Stimulated activated naive CD8-positive, alpha-beta T cell treated with anti-CD3 and anti-CD28 coated beads, Interleukin-15, Interleukin-2, amounts not matched to agents 100 U/mL and 50 U/mL, for 24 hours (primary cell): ENCODE results near the gene GPM6B.

Source experiments
- ATAC-seq: fragments of 150-1000 bp; cut with Tn5 transposase; one replicate; pipeline ENCODE4 v1.10.0; 2021
- DNase-seq: peaks from one replicate; pipeline ENCODE4 v3.0.0; 2021

The GPM6B gene

DNA sequence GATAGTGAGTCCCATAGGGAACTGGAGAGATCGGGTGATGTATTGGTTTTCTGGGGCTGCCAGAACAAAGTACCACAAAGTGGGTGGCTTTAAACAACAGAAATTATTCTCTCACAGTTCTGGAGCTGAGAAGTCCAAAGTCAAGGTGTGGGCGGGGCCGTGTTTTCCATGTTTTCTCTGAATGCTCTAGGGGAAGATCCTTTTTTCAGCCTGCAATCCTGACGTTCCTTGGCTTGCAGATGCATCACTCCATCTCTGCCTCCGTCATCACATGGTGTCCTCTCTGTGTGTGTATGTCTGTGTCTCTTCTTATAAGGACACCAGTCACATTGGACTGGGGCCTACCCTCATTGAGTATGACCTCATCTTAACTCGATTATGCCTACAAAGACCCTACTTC is 7.9 kb upstream of the GPM6B start:
- DNase-seq (no peak), ATAC-seq (no peak)

DNA sequence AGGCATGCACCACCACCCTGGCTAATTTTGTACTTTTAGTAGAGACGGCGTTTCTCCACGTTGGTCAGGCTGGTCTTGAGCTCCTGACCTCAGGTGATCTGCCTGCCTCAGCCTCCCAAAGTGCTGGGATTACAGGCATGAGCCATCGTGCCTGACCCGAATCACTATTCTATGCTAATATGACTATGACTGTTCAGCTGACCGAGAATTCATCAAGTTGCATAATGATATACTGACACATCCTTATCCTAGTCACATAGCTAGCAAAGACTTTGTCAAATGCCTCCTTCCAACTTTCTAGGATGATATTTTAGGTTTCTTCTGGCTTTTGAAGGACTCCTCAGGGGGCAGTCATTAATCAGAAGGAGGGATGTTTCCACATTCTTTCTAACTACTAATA is 4.8 kb upstream of the GPM6B start:
- ATAC-seq: no peak
- DNase-seq: no peak

DNA sequence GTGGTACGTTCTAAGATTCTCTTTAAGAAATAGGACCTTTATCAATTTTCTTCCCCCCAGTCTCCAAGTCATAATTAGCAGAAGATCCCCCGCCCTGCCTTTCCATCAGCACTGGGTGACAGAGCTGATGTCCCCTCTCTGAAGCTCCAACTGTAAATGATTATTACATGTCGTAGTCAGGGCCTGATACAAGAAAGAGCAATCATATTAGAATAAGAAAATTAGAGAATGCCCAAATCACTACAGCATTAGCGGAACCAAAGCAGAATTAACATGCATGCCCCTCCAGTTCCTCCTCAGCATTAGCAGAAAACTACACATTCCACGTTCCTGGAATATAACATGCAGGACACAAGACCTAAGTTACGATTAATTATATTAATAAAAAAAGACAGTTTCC is 717 bp downstream of the GPM6B start:
- no peak for DNase-seq
- ATAC-seq: no peak

DNA sequence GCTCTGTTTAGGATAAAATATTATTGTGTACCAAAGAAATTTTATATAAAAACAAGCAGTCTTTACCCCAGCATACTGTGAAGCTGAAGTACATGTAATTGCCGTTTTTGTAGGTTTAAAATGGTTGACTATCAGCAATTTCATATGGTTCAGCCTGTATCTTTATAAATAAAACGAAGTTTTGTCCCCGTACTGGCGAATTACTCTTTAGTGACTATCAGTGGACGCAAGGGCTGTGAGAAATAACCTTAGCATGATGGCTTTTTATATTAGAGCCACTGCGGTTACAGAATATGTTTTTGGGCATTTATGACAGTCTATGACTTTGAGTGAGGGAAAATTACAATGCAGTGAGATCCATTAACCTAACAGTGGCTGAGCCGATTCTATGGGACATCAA is 1.2 kb downstream of the GPM6B start:
- no peak for DNase-seq
- ATAC-seq: no peak

DNA sequence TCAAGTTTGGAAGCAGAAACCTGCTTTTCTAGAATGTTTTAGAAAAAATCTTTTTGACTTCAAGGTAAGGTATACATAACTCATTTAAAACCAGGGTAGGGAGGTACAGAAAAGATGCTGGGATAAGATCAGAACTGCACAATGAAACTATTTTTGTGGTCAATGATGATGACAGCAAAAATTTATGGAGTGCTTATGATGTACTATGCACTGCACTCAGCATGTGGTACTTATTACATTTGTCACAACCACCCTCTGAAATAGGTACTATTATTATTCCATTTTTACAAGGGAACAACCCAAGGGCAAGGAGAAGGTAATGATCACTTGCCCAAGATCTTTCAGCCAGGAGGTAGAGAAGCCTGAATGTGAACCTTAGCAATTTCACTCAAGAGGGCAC is 8.0 kb downstream of the GPM6B start:
- ATAC-seq (no peak), DNase-seq (no peak)

DNA sequence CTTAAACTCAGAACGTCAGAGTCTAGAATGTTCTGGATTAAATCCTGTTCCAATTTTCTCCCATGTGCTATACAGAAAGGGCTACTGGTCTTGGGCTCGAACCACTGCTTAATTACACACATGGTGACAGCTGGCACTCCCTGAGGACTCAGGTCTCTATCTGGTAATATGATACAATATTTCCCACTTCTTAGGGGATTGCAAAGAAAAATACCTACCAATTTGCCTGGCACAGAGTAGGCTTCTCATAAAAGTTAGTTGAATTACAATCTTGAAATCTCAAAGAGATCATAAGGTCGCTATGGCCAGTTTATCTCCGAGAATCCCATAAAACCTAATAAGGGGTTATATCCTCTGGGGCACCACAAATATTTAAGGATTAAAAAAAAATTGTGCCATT is 8.6 kb downstream of the GPM6B start:
- ATAC-seq (no peak), DNase-seq (no peak)

DNA sequence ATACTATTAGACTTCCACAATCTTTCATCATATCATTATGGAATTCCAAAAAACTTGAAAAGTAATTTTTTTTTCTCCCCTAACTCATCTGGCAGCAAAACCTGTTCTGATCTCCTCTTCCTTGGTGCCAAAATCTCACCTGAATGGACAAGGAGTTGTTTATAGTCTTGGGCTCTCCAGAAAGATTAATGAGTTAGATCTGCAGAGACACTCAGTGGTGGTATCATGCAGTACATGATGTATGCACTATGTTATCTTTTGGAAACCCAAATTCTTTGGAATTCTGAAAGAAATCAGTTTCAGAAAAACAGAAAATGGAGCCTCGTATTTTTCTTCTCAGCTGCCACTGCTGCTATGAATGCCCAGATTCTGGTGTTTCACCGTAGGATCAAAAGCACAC is 11.7 kb downstream of the GPM6B start:
- ATAC-seq: no peak
- DNase-seq: no peak

DNA sequence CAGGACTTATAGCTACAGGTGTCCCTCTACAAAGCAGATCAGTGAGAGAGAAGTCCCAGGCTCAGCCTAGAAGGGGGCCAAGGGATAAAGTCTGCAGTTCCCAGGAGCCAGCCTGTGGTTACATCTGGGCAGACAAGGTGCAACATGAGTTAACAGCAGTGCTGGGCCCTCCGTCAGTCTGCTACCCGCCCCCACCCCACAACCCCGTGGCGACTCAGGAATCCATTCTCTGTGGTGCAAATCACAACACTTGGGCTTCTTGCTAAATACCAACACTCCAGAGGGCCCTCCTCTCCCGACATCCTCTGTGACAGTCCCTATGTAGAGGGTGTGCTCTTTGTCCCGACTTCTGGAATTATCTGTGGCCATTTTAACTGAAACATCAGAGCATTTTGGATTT is 13.8 kb downstream of the GPM6B start:
- ATAC-seq (no peak), DNase-seq (no peak)

DNA sequence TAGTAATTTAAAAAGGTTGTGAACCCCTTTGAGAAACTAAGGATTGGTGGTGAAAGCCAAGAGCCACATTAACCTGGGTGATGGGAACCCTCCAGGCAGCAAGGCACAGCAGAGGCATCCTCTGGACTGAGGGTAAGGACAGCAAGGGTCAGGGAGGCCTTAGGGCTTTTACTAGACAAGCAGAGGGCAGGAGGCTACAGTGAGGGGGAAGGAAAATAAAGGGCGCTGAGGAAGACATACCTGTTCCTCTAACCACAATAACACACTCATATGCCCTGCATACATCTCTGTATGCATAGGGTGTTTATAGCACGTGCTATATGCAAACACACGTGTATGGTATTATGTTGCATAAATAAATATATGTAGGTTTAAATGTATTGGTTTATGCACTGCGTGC is 18.7 kb downstream of the GPM6B start:
- DNase-seq: no peak
- no peak for ATAC-seq

DNA sequence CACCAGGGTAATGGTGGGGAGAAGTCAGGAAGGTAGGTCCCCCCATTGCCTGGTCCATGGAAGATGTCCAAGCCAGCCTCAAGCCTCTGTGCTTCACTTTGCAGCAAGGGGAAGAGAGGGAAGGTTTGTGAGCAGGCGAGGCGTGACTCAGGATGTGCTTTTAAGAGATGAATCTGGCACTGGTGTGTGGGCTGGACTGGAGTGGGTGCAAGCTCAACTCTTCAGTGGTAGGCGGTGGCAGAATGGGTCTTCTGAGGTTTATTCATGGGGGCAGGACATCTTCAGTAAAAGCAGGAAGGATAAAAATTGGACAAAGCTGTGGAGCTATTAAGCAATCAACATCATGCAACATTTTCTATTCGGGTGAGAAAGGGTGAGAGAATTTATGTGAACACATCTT is 19.4 kb downstream of the GPM6B start:
- no peak for ATAC-seq

DNA sequence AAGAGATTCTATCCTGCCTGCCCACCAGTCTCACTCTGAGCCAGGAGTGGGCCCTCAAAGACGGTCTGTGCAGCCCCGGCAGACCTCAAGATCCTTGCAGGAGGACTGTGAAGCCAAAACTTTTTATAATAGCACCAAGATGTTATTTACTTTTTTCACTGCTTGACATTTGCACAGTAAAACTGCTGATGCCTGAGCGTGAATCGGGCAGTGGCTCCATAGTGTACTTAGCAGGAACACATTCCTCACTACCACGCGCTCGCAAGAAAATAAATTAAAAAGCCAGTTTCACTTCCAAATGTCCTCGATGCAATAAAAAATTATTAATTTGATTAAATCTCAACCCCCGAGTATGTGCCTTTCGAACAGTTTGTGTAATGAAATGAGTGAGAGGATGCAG is 22.5 kb downstream of the GPM6B start:
- DNase-seq (no peak), ATAC-seq (no peak)

More for the DNA sequence above, 19.4 kb downstream of the GPM6B start:
- DNase-seq: no peak

DNA sequence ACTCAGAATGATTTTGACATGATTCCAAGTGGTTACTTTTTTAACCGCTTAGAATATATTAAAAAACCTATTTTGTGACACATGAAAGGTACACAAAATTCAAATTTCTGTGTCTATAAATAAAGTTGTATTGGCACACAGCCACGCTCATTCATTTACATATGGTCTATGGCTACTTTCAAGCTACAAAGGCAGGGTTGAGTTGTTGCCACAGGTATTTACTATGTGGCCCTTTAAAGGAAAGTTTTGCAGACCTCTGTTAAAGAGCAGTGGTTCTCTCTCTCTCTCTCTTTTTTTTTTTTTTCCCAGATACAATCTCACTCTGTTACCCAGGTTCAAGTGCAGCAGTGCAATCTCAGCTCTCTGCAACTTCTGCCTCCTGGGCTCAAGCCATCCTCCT is 23.0 kb downstream of the GPM6B start:
- no peak for ATAC-seq
- DNase-seq: no peak

DNA sequence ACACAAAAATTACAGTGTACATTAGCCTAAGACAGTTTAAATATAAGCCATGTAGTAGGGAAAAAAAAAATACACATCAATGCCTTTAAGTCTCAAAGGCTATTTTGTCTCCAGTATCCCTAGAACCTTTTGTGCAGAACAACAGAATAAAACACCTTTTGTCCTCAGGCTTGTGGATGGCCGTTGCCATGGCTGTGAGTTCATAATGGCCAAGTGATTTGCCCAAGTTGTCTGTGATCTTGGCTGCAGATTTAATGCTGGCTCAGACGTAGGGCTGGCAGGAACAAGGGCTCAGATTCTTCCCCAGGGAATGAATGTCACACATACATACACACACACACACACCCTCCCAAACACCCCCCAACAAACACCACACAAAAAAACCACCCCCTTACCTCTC is 25.3 kb downstream of the GPM6B start:
- DNase-seq: no peak
- no peak for ATAC-seq

DNA sequence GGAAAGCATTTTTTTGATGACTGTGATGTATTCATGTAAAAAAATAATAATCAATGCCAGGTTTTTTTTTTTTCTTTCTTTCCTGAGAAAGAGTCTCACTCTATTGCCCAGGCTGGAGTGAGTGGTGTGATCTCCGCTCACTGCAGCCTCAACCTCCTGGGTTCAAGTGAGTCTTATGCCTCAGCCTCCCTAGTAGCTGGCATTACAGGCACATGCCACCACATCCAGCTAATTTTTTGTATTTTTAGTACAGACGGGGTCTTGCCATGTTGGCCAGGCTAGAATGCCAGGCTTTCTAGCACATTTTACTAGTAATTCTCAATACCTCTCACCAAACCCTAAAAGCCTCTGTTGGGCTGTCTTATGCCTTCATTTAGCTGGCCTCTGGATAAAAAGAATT is 25.7 kb downstream of the GPM6B start:
- DNase-seq (no peak), ATAC-seq (no peak)

DNA sequence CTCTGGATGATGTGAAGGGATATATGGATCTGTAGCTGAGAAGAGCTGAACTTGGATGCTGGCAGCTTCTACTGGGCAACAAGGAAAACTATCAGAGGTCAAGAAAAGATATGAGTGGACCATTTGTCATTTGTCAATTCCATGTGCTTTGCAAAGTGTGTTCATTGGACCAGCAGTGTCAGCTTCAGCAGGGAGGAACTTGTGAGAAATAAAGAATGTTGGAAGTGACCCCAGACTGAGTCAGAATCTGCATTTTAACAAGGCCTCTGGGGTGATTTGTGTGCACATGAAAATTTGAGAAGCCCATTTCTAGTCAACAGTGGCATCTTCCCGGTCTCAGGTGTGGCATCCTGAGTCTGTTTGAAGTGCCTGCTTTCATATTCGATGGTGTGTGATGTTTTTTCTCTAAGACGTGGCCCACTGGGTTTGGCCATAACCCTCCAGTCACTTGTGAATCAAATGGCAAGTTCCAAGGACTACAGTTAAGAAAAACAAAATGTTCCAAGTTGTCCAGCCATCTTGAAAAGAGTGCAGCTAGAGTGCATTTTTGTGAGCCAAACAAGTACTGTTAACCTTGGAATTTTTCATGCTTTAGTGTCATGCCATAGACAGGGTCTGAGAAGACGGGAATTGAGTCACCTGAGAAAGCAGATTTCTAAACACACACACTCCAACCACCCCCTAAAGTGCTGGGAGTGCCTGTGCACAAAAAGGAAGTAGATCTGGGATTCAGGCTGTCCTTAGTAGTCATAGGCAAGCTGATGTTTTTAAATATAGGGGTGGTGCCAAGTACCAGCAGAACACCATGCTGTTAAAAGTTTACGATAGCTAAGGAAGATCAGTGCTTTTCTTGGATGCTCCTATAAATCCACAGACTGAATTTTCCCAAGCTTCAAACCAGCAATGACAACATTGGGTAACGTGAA is 26.4 kb downstream of the GPM6B start:
- ATAC-seq (no peak), DNase-seq (no peak)

DNA sequence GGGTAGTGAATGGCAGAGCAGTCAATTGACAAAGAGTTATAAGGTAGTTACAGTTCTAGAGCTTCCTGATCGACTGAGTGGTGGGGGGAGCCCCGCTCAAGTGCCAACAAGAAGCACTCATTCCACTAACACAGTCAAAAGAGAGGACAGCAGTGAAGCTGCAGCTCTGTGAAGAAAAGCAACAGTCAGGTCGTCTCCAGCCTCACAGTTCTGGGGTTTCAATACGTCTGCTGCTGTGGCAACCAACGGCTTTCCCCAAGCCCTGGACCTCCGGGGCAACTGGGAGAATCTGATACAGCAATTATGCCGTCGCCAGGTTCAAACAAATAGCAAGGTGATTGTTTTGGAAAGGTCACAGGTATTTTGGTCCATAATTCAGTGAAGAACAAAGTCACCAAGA is 30.8 kb downstream of the GPM6B start:
- DNase-seq (no peak), ATAC-seq (no peak)

DNA sequence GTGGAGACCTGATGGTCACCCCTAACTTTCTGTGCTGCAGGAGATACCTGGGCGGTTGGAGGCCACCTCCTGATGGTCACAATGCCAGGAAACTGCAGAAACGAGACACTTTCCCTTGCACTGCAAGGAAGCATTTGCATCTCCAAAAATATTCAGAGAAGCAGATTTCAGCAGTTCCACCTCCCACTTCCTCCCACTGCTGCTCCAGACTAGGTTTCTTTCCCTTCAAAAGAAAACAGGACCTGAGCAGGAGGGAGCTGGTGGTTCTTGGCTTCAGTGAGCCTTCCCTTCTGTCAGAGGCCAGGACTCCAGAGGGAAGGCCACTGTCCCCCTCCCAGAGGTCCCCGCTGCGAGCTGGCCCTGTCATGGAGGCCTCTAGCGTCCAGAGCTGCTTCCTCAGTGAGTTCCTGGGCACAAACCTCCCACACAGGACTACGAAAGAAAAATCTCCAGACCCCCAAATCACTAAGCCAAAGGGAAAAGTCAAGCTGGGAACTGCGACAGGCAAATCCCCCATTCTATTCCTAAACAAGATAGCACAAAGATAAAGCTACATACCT is 35.9 kb downstream of the GPM6B start:
- ATAC-seq (no peak), DNase-seq (no peak)

DNA sequence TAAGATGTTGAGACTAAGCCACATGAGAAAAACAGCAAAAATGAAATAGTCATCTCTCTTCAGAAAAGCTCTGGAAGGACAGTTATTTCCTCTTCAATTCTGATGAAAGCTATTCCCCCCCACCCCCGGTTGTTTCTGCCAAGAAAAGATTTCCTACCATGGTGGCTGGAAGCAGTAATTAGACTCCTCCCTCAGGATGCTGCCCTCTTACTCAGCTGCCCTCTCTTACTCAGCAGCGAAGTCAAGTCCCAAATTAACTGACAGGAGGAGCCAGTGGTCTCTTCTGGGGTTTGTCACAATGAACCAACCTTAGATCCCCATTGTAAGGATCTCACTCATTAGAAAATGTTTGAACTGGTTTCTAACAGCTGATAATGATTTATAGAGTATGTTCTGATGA is 38.0 kb downstream of the GPM6B start:
- DNase-seq: no peak
- no peak for ATAC-seq

DNA sequence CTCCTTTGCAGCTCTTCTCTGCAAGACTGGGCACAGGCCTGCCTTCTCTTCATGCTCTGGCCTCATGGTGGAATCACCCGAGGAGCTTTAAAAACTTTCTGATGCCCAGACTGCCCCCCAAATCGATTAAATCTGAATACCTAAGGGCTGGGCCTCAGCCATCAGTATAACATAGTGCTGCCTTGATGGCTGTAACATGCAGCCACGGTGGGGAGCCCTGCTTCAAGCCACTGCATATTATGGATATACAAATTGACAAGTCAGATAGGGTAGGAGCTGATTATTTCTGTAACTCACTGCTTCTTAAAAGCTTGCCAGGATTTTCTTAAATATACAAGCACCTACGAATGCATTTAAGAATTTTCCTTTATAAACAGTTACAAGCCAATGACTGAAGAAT is 40.5 kb downstream of the GPM6B start:
- ATAC-seq: no peak
- DNase-seq: no peak

DNA sequence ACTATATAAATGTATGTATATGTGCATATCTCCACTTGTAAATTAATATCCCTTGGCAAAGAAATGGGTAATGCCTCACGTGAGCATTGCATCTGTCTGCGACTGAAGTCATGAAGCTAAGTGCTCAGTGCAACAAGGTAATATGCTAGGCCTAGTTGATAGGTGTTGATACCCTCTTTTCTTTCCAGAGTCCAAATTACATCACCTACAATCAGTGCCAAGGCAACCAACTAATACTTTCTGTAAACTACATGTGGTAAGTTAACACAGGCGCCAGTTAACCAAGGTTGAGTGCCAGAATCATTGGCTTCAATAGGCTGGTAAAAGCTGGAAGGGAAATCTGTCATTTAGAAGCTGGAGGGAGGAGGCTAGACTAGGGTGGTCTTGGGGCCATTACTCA is 41.1 kb downstream of the GPM6B start:
- DNase-seq (no peak), ATAC-seq (no peak)

DNA sequence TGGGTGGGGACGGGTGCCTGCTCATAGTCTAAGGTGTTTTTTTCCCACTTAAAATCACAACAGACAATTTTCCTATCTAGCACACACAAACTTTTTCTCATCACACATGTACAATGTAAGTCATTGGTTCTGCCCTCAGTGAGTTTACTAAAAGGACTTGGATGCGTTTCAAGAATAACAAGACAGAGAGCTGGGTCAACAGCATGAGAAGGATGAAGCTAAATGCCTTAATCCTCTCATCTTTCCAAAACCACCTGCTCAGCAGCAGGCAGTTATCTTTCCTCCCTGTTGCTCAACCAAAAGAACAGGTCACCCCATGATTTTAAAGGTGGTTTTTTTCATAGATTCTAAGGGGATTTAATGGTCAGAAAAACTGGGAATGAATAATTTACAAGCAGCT is 42.2 kb downstream of the GPM6B start:
- DNase-seq: no peak
- no peak for ATAC-seq

DNA sequence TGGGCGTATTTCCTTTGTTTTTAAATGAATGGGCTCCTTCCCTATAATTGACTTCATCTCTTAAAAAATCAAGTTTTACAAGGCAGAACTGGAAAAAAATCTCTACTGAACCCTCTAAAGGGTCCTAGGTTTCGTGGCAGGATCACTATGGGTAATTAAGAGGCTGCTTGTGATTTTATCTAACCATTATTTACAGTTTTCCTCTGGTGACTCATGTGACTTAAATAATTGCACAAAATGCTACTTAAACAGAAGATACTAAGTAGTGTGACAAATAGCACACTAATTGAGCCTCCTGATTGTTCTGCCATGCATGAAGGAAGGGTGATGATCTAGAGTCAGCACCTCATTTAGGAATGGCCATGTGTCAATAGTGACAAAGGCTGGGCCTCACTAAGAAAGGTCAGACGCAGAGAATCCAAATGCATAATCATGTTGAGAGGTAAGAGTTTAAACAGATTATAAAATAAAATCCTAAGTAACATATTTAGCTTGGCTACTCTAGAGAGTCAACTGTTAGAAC is 46.8 kb downstream of the GPM6B start:
- DNase-seq (no peak), ATAC-seq (no peak)

DNA sequence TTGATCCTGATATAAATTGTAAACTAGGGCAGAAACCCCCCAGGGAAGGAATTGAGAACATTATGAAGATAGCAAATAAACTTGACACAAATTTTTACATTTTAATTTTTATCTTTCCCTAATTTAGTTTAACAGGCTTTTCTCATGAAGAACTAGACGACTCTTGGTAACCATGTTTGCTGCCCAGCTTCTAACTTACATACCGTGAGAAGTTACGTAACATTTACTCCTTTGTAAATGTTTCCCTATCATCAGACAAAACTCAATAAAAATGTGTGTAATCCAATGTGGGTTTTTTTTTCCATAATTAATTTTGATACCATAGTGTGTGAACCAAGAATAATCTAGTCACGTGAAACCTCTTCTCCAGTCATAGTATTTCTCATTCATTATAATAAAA is 48.0 kb downstream of the GPM6B start:
- DNase-seq: no peak
- no peak for ATAC-seq

DNA sequence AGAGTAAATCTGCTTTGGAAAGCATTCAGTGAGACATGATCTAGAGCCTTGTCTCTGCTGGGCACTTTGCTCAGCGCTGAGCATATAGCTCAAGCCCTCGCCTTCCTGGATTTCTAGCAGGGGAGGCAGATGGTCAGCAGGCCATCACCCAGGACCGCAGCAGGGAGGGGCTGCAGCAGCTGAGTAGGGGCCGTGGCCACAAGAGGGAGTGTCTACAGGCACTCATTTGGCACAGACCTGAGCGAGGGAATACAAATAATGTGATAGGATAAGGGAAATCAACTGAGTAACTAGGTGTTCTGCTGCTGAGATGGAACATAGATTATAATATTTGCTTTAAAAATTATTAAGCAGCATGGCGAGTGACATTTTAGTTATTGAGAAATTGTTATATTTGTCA is 52.1 kb downstream of the GPM6B start:
- ATAC-seq (no peak), DNase-seq (no peak)
